ENCODE measurements around the gene CMTM8.

- TF ChIP-seq POLR2A (IDR thresholded peaks at IDR 0.05) (no peak), CTCF (IDR thresholded peaks at IDR 0.05) (no peak)
Observed at GRCh38 chr3:32334675-32335074, 96.2 kb downstream of the CMTM8 start.
